ENCODE measurements around the gene DCAF6.
A peak's percentile ranks its signal among the peaks of the same experiment; 100 is the strongest.

Gene DCAF6

GRCh38 chr1:168083456-168084325, 147.2 kb downstream of the DCAF6 start:
- no peak for TF ChIP-seq BHLHE40 (IDR thresholded peaks at IDR 0.05; ENCODE audit: borderline replicate concordance)
- TF ChIP-seq HDGF (IDR thresholded peaks at IDR 0.05; ENCODE audit: borderline replicate concordance), result no peak
- no peak for TF ChIP-seq FOXK2 (IDR thresholded peaks at IDR 0.05)
- TF ChIP-seq SP1 (IDR thresholded peaks at IDR 0.05), result no peak
- no peak for TF ChIP-seq ARNT (IDR thresholded peaks at IDR 0.05)
- no peak for TF ChIP-seq L3MBTL2 (conservative IDR thresholded peaks at IDR 0.05)
- TF ChIP-seq ZNF384 (IDR thresholded peaks at IDR 0.05), result no peak
- TF ChIP-seq SUZ12 (IDR thresholded peaks at IDR 0.05), result no peak
- TF ChIP-seq ELF4 (IDR thresholded peaks at IDR 0.05), result no peak
- TF ChIP-seq PKNOX1 (IDR thresholded peaks at IDR 0.05), result no peak
- no peak for TF ChIP-seq FOXM1 (IDR thresholded peaks at IDR 0.05; ENCODE audit: borderline replicate concordance)
- TF ChIP-seq LEF1 (IDR thresholded peaks at IDR 0.05; ENCODE audit: borderline replicate concordance), result no peak
- no peak for TF ChIP-seq CTBP1 (IDR thresholded peaks at IDR 0.05; ENCODE audit: borderline replicate concordance)
- TF ChIP-seq TARDBP (IDR thresholded peaks at IDR 0.05), result no peak
- TF ChIP-seq FOXA1 (IDR thresholded peaks at IDR 0.05), result no peak
- no peak for TF ChIP-seq NFRKB (IDR thresholded peaks at IDR 0.05)
- DNase-seq (ENCODE audit: extremely low spot score), result peak; percentile 6
- ChIA-PET CTCF (interaction anchor here (0.6 to 1.8 kb wide), 6 partner anchors 9 to 923 kb away, joined by 3 to 15 read pairs (median 3); partner anchors contain the start of gene DCAF6), POLR2A (no interaction called here)

GRCh38 chr1:168084396-168085231, 148.1 kb downstream of the DCAF6 start:
- TF ChIP-seq CTBP1 (IDR thresholded peaks at IDR 0.05; ENCODE audit: borderline replicate concordance) (no peak), SP1 (IDR thresholded peaks at IDR 0.05) (no peak), HDGF (IDR thresholded peaks at IDR 0.05; ENCODE audit: borderline replicate concordance) (no peak), FOXK2 (IDR thresholded peaks at IDR 0.05) (no peak), NFRKB (IDR thresholded peaks at IDR 0.05) (no peak), TARDBP (IDR thresholded peaks at IDR 0.05) (no peak), BHLHE40 (IDR thresholded peaks at IDR 0.05; ENCODE audit: borderline replicate concordance) (no peak), L3MBTL2 (conservative IDR thresholded peaks at IDR 0.05) (no peak), LEF1 (IDR thresholded peaks at IDR 0.05; ENCODE audit: borderline replicate concordance) (no peak), FOXA1 (IDR thresholded peaks at IDR 0.05) (no peak), FOXM1 (IDR thresholded peaks at IDR 0.05; ENCODE audit: borderline replicate concordance) (no peak), ZNF384 (IDR thresholded peaks at IDR 0.05) (no peak), PKNOX1 (IDR thresholded peaks at IDR 0.05) (no peak), ARNT (IDR thresholded peaks at IDR 0.05) (no peak), SUZ12 (IDR thresholded peaks at IDR 0.05) (no peak), ELF4 (IDR thresholded peaks at IDR 0.05) (no peak)
- DNase-seq (ENCODE audit: extremely low spot score), result peak; percentile 85
- CTCF ChIA-PET, result interaction anchor here (0.6 to 1.1 kb wide), 6 partner anchors 18 to 924 kb away, joined by 3 to 6 read pairs (median 3); no protein-coding TSS in a partner anchor
- POLR2A ChIA-PET, result interaction anchor here (1.0 kb wide), 1 partner anchor 149 kb away, joined by 3 read pairs; no protein-coding TSS in a partner anchor

GRCh38 chr1:168085401-168085872, 149.0 kb downstream of the DCAF6 start:
- DNase-seq (ENCODE audit: extremely low spot score), result peak; percentile 7
- TF ChIP-seq ZNF384 (IDR thresholded peaks at IDR 0.05) (no peak), FOXM1 (IDR thresholded peaks at IDR 0.05; ENCODE audit: borderline replicate concordance) (no peak), SP1 (IDR thresholded peaks at IDR 0.05) (no peak), PKNOX1 (IDR thresholded peaks at IDR 0.05) (no peak), ARNT (IDR thresholded peaks at IDR 0.05) (no peak), FOXK2 (IDR thresholded peaks at IDR 0.05) (no peak), NFRKB (IDR thresholded peaks at IDR 0.05) (no peak), LEF1 (IDR thresholded peaks at IDR 0.05; ENCODE audit: borderline replicate concordance) (no peak)
- ChIA-PET POLR2A (interaction anchor here (1.0 kb wide), 1 partner anchor 150 kb away, joined by 3 read pairs; no protein-coding TSS in a partner anchor), CTCF (interaction anchor here (0.6 to 1.1 kb wide), 5 partner anchors 17 to 278 kb away, joined by 3 to 6 read pairs (median 3); no protein-coding TSS in a partner anchor)

GRCh38 chr1:168086438-168086837, 150.0 kb downstream of the DCAF6 start:
- POLR2A ChIA-PET, result interaction anchor here (0.8 kb wide), 1 partner anchor 48 kb away, joined by 4 read pairs; no protein-coding TSS in a partner anchor
- TF ChIP-seq NFRKB (IDR thresholded peaks at IDR 0.05) (no peak), SP1 (IDR thresholded peaks at IDR 0.05) (no peak), HDGF (IDR thresholded peaks at IDR 0.05; ENCODE audit: borderline replicate concordance) (no peak), ELF4 (IDR thresholded peaks at IDR 0.05) (no peak), PKNOX1 (IDR thresholded peaks at IDR 0.05) (no peak), ZNF384 (IDR thresholded peaks at IDR 0.05) (no peak), TARDBP (IDR thresholded peaks at IDR 0.05) (no peak), SUZ12 (IDR thresholded peaks at IDR 0.05) (no peak), FOXM1 (IDR thresholded peaks at IDR 0.05; ENCODE audit: borderline replicate concordance) (no peak)
- CTCF ChIA-PET, result interaction anchor here (0.6 to 0.7 kb wide), 2 partner anchors 110 to 1259 kb away, joined by 3 read pairs; no protein-coding TSS in a partner anchor

More at GRCh38 chr1:168086438-168086837, 150.0 kb downstream of the DCAF6 start:
- peak; percentile 6 for DNase-seq (ENCODE audit: extremely low spot score)

Data from HEK293T (cell line).